HFFc6 (cell line): ENCODE measurements around the gene SPOCK1. TPM values are rescaled to one million over a fixed set of nuclear protein-coding genes. Genes with fewer than 3 reads are reported as not detected.

Experiments used
- DNase-seq: peaks from one replicate; pipeline ENCODE4 v3.0.0-alpha.2; 2018
- H3K27ac Mint-ChIP-seq: 2 replicates; pipeline ENCODE4 v1.8.0; 2020; ENCODE audit warnings: mild to moderate bottlenecking, mixed read lengths
- H3K27me3 Mint-ChIP-seq: 2 replicates; pipeline ENCODE4 v1.8.0; 2021; ENCODE audit warnings: mild to moderate bottlenecking, moderate library complexity, mixed read lengths; ENCODE audit not compliant: insufficient read depth
- H3K36me3 Mint-ChIP-seq: 2 replicates; pipeline ENCODE4 v1.8.0; 2021; ENCODE audit warnings: low read depth, mixed read lengths
- H3K4me1 Mint-ChIP-seq: 2 replicates; pipeline ENCODE4 v1.8.0; 2020; ENCODE audit warnings: low read depth, mixed read lengths
- H3K4me3 Mint-ChIP-seq: 2 replicates; pipeline ENCODE4 v1.8.0; 2020; ENCODE audit warnings: mild to moderate bottlenecking, moderate library complexity, mixed read lengths
- H3K9me3 Mint-ChIP-seq: 2 replicates; pipeline ENCODE4 v1.8.0; 2020; ENCODE audit warnings: mild to moderate bottlenecking, mixed read lengths
- CTCF ChIP-seq: fragments of 200-600 bp; sonication (generic); IDR thresholded peaks from 2 replicates; pipeline ENCODE4 v1.5.0; 2021; ENCODE audit warnings: antibody characterized with exemption, mild to moderate bottlenecking
- total RNA-seq, 6 experiments: library from RNA; stranded (reverse); fragmentation: NEBNext Ultra II Directional; extraction: Animal tissue kit (Norgen Biotek cat#: 25700); gene quantifications; 2 replicates in 1 of 6; 3 replicates in 5 of 6; pipeline ENCODE4 v1.2.3, GENCODE V29; 2021

SPOCK1 gene
- total RNA-seq, 6 experiments from 2014 or later = 111 to 170 (median 125) TPM

GRCh38 chr5:137341831-137342230 is 157.3 kb downstream of the SPOCK1 start:
- no peaks in the 10 kb centered on the region for H3K9me3 Mint-ChIP-seq
- H3K27me3 Mint-ChIP-seq = peaks cover 2% of the 10 kb centered on the region; the same call in 1 of the 2 replicates
- H3K4me3 Mint-ChIP-seq = no peak overlapping the region
- H3K36me3 Mint-ChIP-seq = no peaks in the 10 kb centered on the region
- peaks cover 29% of the 10 kb centered on the region for H3K4me1 Mint-ChIP-seq
- H3K27ac Mint-ChIP-seq = no peak overlapping the region
- no peak for DNase-seq
- TF ChIP-seq CTCF = no peak

GRCh38 chr5:137340881-137341280 is 158.2 kb downstream of the SPOCK1 start:
- no peak overlapping the region for H3K27ac Mint-ChIP-seq
- no peaks in the 10 kb centered on the region for H3K9me3 Mint-ChIP-seq
- no peak overlapping the region for H3K4me3 Mint-ChIP-seq
- peaks cover 35% of the 10 kb centered on the region for H3K4me1 Mint-ChIP-seq
- peaks cover 2% of the 10 kb centered on the region; the same call in 1 of the 2 replicates for H3K27me3 Mint-ChIP-seq
- TF ChIP-seq CTCF = no peak
- no peak for DNase-seq
- no peaks in the 10 kb centered on the region for H3K36me3 Mint-ChIP-seq

GRCh38 chr5:137336565-137337120 is 162.5 kb downstream of the SPOCK1 start:
- H3K27me3 Mint-ChIP-seq = peaks cover 2% of the 10 kb centered on the region; the same call in 1 of the 2 replicates
- no peaks in the 10 kb centered on the region for H3K9me3 Mint-ChIP-seq
- H3K36me3 Mint-ChIP-seq = no peaks in the 10 kb centered on the region
- no peak overlapping the region for H3K27ac Mint-ChIP-seq
- DNase-seq = no peak
- H3K4me1 Mint-ChIP-seq = peaks cover 17% of the 10 kb centered on the region
- no peak for TF ChIP-seq CTCF
- no peak overlapping the region for H3K4me3 Mint-ChIP-seq

- H3K9me3 Mint-ChIP-seq = no peaks in the 10 kb centered on the region
- H3K4me3 Mint-ChIP-seq = no peak overlapping the region
- peaks cover 2% of the 10 kb centered on the region; the same call in 1 of the 2 replicates for H3K27me3 Mint-ChIP-seq
- no peak for TF ChIP-seq CTCF
- peaks cover 14% of the 10 kb centered on the region for H3K4me1 Mint-ChIP-seq
- H3K36me3 Mint-ChIP-seq = no peaks in the 10 kb centered on the region
- H3K27ac Mint-ChIP-seq = no peak overlapping the region
- no peak for DNase-seq
Observed at GRCh38 chr5:137336161-137336560, 163.0 kb downstream of the SPOCK1 start.

GRCh38 chr5:137335493-137335892 is 163.6 kb downstream of the SPOCK1 start:
- TF ChIP-seq CTCF = no peak
- Mint-ChIP-seq H3K27me3 (peaks cover 2% of the 10 kb centered on the region; the same call in 1 of the 2 replicates), H3K27ac (no peak overlapping the region), H3K36me3 (no peaks in the 10 kb centered on the region), H3K9me3 (no peaks in the 10 kb centered on the region), H3K4me3 (no peak overlapping the region), H3K4me1 (peaks cover 8% of the 10 kb centered on the region)
- DNase-seq = no peak
